OCI-LY1 (cell line): ENCODE measurements around the gene ZNF556.

Experiments
- H2AFZ ChIP-seq: fragments of 200-600 bp; sonication (generic), shearing (Covaris generic); 2 replicates; pipeline ENCODE4 v1.6.0; 2014; ENCODE audit warnings: antibody characterized with exemption, mild to moderate bottlenecking, low read length
- H3F3A ChIP-seq: fragments of 200-600 bp; sonication (generic), shearing (Covaris generic); 2 replicates; pipeline ENCODE4 v1.6.0; 2014; ENCODE audit warnings: mild to moderate bottlenecking, antibody characterized with exemption, low read length, moderate library complexity; ENCODE audit not compliant: insufficient read depth
- H3K27ac ChIP-seq: fragments of 200-600 bp; sonication (generic); 2 replicates; pipeline ENCODE4 v1.5.1; 2014; ENCODE audit warnings: low read length, mixed run types, mild to moderate bottlenecking, low read depth; ENCODE audit not compliant: poor library complexity, severe bottlenecking
- H3K27me3 ChIP-seq: fragments of 200-600 bp; sonication (generic); 2 replicates; pipeline ENCODE4 v1.6.0; 2014; ENCODE audit warnings: antibody characterized with exemption, mild to moderate bottlenecking, low read length, moderate library complexity; ENCODE audit not compliant: insufficient read depth
- H3K36me3 ChIP-seq: fragments of 200-600 bp; sonication (generic); 2 replicates; pipeline ENCODE4 v1.6.1; 2014; ENCODE audit warnings: mild to moderate bottlenecking, antibody characterized with exemption, low read length, moderate library complexity, mixed read lengths; ENCODE audit not compliant: insufficient read depth
- H3K4me1 ChIP-seq: fragments of 200-600 bp; sonication (generic); 2 replicates; pipeline ENCODE4 v1.5.1; 2014; ENCODE audit warnings: mild to moderate bottlenecking, low read length, moderate library complexity; ENCODE audit not compliant: insufficient read depth, severe bottlenecking
- H3K4me2 ChIP-seq: fragments of 200-600 bp; sonication (generic), shearing (Covaris generic); 2 replicates; pipeline ENCODE4 v1.6.1; 2014; ENCODE audit warnings: low read length
- H3K4me3 ChIP-seq: fragments of 200-600 bp; sonication (generic); 2 replicates; pipeline ENCODE4 v1.5.1; 2014; ENCODE audit warnings: low read length, low read depth, mild to moderate bottlenecking, mixed read lengths; ENCODE audit not compliant: poor library complexity, severe bottlenecking
- H3K79me2 ChIP-seq: fragments of 200-600 bp; shearing (Covaris generic); 2 replicates; pipeline ENCODE4 v1.6.1; 2016; ENCODE audit warnings: mixed run types, low read length, mixed read lengths; ENCODE audit not compliant: insufficient read depth
- H3K9ac ChIP-seq: fragments of 200-600 bp; sonication (generic), shearing (Covaris generic); 2 replicates; pipeline ENCODE4 v1.6.1; 2014; ENCODE audit warnings: mild to moderate bottlenecking, low read length, mixed read lengths
- H3K9me2 ChIP-seq: fragments of 200-600 bp; sonication (generic), shearing (Covaris generic); 2 replicates; pipeline ENCODE4 v1.6.1; 2014; ENCODE audit warnings: low read depth, mild to moderate bottlenecking, low read length, mixed read lengths
- H3K9me3 ChIP-seq: fragments of 200-600 bp; shearing (Covaris generic); 2 replicates; pipeline ENCODE4 v1.6.1; 2014; ENCODE audit warnings: low read length, mixed read lengths
- H4K20me1 ChIP-seq: fragments of 200-600 bp; sonication (generic), shearing (Covaris generic); 2 replicates; pipeline ENCODE4 v1.6.0; 2016; ENCODE audit warnings: mild to moderate bottlenecking, low read length; ENCODE audit not compliant: insufficient read depth
- EZH2 ChIP-seq: fragments of 200-600 bp; sonication (generic), shearing (Covaris generic); IDR thresholded peaks from 2 replicates; pipeline ENCODE4 v1.8.0; 2017; ENCODE audit warnings: borderline replicate concordance, mixed run types, mild to moderate bottlenecking, antibody characterized with exemption, low read length, moderate library complexity, mixed read lengths
- TF ChIP-seq, protein P1 (sequence below): fragments of 200-600 bp; sonication (generic), shearing (Covaris generic); IDR thresholded peaks from 2 replicates; pipeline ENCODE4 v1.5.1; 2017; ENCODE audit warnings: mild to moderate bottlenecking, antibody characterized with exemption, low read length, moderate library complexity, mixed read lengths

ZNF556 gene

DNA sequence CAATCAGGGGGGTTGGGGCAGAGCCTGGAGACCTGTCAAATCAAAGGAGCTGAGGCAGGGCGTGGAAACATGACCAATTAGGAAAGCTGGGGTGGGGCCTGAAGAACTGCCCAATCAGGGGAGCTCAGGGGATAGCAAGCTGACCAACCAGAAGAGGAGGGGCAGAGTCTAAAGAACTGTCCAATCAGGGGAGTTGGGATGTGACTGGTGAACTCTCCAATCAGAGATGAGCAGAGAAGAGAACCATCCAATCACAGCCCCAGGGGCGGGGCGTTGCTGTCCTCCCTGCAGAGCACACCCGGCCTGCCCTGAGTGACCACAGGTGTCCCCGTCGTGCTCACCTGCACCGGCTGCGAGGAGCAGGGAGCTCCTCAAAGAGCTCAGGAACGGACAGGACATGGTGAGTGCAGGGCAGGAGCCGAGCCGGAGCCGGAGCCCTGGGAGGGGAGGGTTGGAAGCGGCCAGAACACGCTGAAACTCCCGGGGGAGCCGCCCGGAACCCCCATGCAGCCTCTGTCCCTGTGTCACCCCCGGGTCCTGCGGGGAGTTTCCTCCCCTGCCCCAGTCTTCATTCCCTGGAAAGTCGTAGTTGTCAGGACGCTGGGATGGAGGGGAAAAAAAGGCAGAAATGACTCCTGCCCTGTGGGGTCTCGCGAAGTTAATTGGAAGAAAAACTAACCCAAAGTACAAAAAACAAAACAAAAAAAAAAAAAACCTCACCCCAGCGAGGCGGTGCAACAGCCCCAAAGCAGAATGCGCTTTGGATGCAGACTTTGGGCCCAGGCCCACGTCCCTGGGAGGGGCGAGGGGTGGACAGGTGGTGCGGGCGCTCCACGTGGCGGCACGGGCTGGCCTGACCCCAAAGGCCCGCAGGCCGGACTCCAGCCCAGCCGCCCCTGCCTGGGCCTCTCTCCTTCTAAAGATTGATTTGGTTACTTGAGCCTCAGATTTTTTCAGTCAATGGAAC, at the start of gene ZNF556:
TSS of gene ZNF556 (plus strand) at position 311 of the 967 bp plus-strand sequence. CDS start at position 398, 87 bp downstream.
- H3K79me2 ChIP-seq, result no peaks in the 10 kb centered on the region
- H2AFZ ChIP-seq, result no peak within 1 kb of the TSS
- no peaks in the 10 kb centered on the region for H3K36me3 ChIP-seq
- H4K20me1 ChIP-seq, result no peaks in the 10 kb centered on the region
- H3K27me3 ChIP-seq, result no peaks in the 10 kb centered on the region
- no peaks in the 10 kb centered on the region for H3F3A ChIP-seq
- H3K4me3 ChIP-seq, result no peak within 1 kb of the TSS
- H3K4me2 ChIP-seq, result no peak within 1 kb of the TSS
- no peaks in the 10 kb centered on the region for H3K9me3 ChIP-seq
- TF ChIP-seq, protein P1, sequence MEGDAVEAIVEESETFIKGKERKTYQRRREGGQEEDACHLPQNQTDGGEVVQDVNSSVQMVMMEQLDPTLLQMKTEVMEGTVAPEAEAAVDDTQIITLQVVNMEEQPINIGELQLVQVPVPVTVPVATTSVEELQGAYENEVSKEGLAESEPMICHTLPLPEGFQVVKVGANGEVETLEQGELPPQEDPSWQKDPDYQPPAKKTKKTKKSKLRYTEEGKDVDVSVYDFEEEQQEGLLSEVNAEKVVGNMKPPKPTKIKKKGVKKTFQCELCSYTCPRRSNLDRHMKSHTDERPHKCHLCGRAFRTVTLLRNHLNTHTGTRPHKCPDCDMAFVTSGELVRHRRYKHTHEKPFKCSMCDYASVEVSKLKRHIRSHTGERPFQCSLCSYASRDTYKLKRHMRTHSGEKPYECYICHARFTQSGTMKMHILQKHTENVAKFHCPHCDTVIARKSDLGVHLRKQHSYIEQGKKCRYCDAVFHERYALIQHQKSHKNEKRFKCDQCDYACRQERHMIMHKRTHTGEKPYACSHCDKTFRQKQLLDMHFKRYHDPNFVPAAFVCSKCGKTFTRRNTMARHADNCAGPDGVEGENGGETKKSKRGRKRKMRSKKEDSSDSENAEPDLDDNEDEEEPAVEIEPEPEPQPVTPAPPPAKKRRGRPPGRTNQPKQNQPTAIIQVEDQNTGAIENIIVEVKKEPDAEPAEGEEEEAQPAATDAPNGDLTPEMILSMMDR, result no peak
- no peak for TF ChIP-seq EZH2
- H3K27ac ChIP-seq, result no peak within 1 kb of the TSS
- no peak within 1 kb of the TSS for H3K9ac ChIP-seq
- H3K4me1 ChIP-seq, result no peaks in the 10 kb centered on the region
- H3K9me2 ChIP-seq, result no peaks in the 10 kb centered on the region

GRCh38 chr19:2819540-2820111, 47.5 kb upstream of the ZNF556 start, which contains the start of gene ZNF554:
Gene ZNF554, plus strand, starts transcription at chr19:2819868. Its CDS starts 204 bp downstream, at chr19:2820072.
- Histone ChIP-seq H3K4me2 (peak within 1 kb of the TSS; percentile 86), H3K4me1 (peaks cover 4% of the 10 kb centered on the region), H3K27me3 (no peaks in the 10 kb centered on the region), H3K36me3 (peaks cover 7% of the 10 kb centered on the region), H3F3A (no peaks in the 10 kb centered on the region), H3K9me2 (no peaks in the 10 kb centered on the region), H3K79me2 (no peaks in the 10 kb centered on the region), H3K9me3 (no peaks in the 10 kb centered on the region), H3K27ac (no peak within 1 kb of the TSS), H3K4me3 (peak within 1 kb of the TSS; percentile 77), H4K20me1 (no peaks in the 10 kb centered on the region), H2AFZ (no peak within 1 kb of the TSS), H3K9ac (peak within 1 kb of the TSS; percentile 74)
- TF ChIP-seq, protein P1, result peak; percentile 87
- no peak for TF ChIP-seq EZH2

GRCh38 chr19:2820112-2820702, 46.9 kb upstream of the ZNF556 start:
- H3K4me1 ChIP-seq, result peaks cover 4% of the 10 kb centered on the region
- H4K20me1 ChIP-seq, result no peaks in the 10 kb centered on the region
- H3K27me3 ChIP-seq, result no peaks in the 10 kb centered on the region
- no peaks in the 10 kb centered on the region for H3K79me2 ChIP-seq
- H3K36me3 ChIP-seq, result peaks cover 2% of the 10 kb centered on the region; the same call in 1 of the 2 replicates
- peak overlapping the region; percentile 86 for H3K4me2 ChIP-seq
- H3K9me3 ChIP-seq, result no peaks in the 10 kb centered on the region
- no peak overlapping the region for H3K27ac ChIP-seq
- no peaks in the 10 kb centered on the region for H3K9me2 ChIP-seq
- no peak overlapping the region for H2AFZ ChIP-seq
- H3F3A ChIP-seq, result no peaks in the 10 kb centered on the region
- H3K9ac ChIP-seq, result peak overlapping the region; percentile 74
- TF ChIP-seq, protein P1, result no peak
- TF ChIP-seq EZH2, result no peak
- H3K4me3 ChIP-seq, result peak overlapping the region; percentile 77
